ENCODE measurements around the gene AGPAT1.

- TF ChIP-seq POLR2AphosphoS5 (IDR thresholded peaks at IDR 0.05; ENCODE audit: low read depth, low read length): no peak
- TF ChIP-seq POLR2A (IDR thresholded peaks at IDR 0.05; ENCODE audit: low read depth, low read length): no peak
Measured at GRCh38 chr6:32190911-32191677, 15.2 kb upstream of the AGPAT1 start.

Measured in GM12892 (cell line).